Neural progenitor cell (in vitro differentiated cells): Measurements from ENCODE around the gene ANO2. TPM values are rescaled to one million over a fixed set of nuclear protein-coding genes. Genes with fewer than 3 reads are reported as not detected.
"Not testable (repeated sequence)": the region's sequence is repeated elsewhere in the genome, so short reads cannot be mapped to it uniquely, and the experiment has no call there.

ENCODE experiments used
- DNase-seq: peaks from one replicate; pipeline ENCODE4 v3.0.0-alpha.2; 2016; ENCODE audit warnings: low spot score
- H2AFZ ChIP-seq: fragments of 200-600 bp; sonication (generic); replicated peaks from 2 replicates; pipeline ENCODE4 v1.6.1; 2016; ENCODE audit warnings: antibody characterized with exemption
- H3F3A ChIP-seq: fragments of 200-600 bp; sonication (generic); 2 replicates; pipeline ENCODE4 v1.6.1; 2016; ENCODE audit warnings: antibody characterized with exemption, low read depth
- H3K27ac ChIP-seq: fragments of 200-600 bp; sonication (generic); 2 replicates; pipeline ENCODE4 v1.5.1; 2016; ENCODE audit warnings: mild to moderate bottlenecking
- H3K27me3 ChIP-seq: fragments of 200-600 bp; sonication (generic); 2 replicates; pipeline ENCODE4 v1.6.1; 2016; ENCODE audit warnings: mild to moderate bottlenecking, moderate library complexity
- H3K36me3 ChIP-seq: fragments of 200-600 bp; sonication (generic); 2 replicates; pipeline ENCODE4 v1.5.1; 2016
- H3K4me1 ChIP-seq: fragments of 200-600 bp; sonication (generic); 2 replicates; pipeline ENCODE4 v1.6.1; 2016; ENCODE audit warnings: mixed run types
- H3K4me2 ChIP-seq: fragments of 200-600 bp; sonication (generic); 2 replicates; pipeline ENCODE4 v1.6.1; 2016
- H3K4me3 ChIP-seq: fragments of 200-600 bp; sonication (generic); 2 replicates; pipeline ENCODE4 v1.5.1; 2016
- H3K79me2 ChIP-seq: fragments of 200-600 bp; sonication (generic); 2 replicates; pipeline ENCODE4 v1.6.1; 2016; ENCODE audit warnings: low read depth
- H3K9ac ChIP-seq: fragments of 200-600 bp; sonication (generic); 2 replicates; pipeline ENCODE4 v1.6.1; 2016
- H3K9me3 ChIP-seq: fragments of 200-600 bp; sonication (generic); 2 replicates; pipeline ENCODE4 v1.5.1; 2016; ENCODE audit warnings: low read depth
- H4K20me1 ChIP-seq: fragments of 200-600 bp; sonication (generic); 2 replicates; pipeline ENCODE4 v1.6.1; 2016; ENCODE audit warnings: low read depth
- H3K27ac Mint-ChIP-seq: 3 replicates; pipeline ENCODE4 v1.8.0; 2021; ENCODE audit warnings: mixed read lengths
- H3K27me3 Mint-ChIP-seq: 2 replicates; pipeline ENCODE4 v1.8.0; 2022; ENCODE audit warnings: low read depth, mild to moderate bottlenecking, inconsistent platforms, moderate library complexity, mixed read lengths; ENCODE audit not compliant: insufficient read depth
- H3K36me3 Mint-ChIP-seq: 3 replicates; pipeline ENCODE4 v1.8.0; 2021; ENCODE audit warnings: mixed read lengths
- H3K4me1 Mint-ChIP-seq: 3 replicates; pipeline ENCODE4 v1.8.0; 2021; ENCODE audit warnings: mixed read lengths
- H3K4me3 Mint-ChIP-seq: 3 replicates; pipeline ENCODE4 v1.8.0; 2021; ENCODE audit warnings: mild to moderate bottlenecking, moderate library complexity, mixed read lengths
- H3K9me3 Mint-ChIP-seq: 3 replicates; pipeline ENCODE4 v1.8.0; 2020; ENCODE audit warnings: mixed read lengths
- EZH2 ChIP-seq: fragments of 200-600 bp; sonication (generic); IDR thresholded peaks from 2 replicates; pipeline ENCODE4 v1.6.1; 2017; ENCODE audit warnings: antibody characterized with exemption, mild to moderate bottlenecking, moderate library complexity
- EZH2phosphoT487 ChIP-seq: fragments of 200-600 bp; sonication (generic); IDR thresholded peaks from 2 replicates; pipeline ENCODE4 v1.6.1; 2017; ENCODE audit warnings: antibody characterized with exemption
- total RNA-seq: library from RNA; depleted of rRNA; stranded (reverse); fragments of >200 nt; gene quantifications from 2 replicates; pipeline ENCODE4 v1.2.3, GENCODE V29; 2015; ENCODE audit warnings: low replicate concordance
- TF ChIP-seq, protein P1 (sequence below): fragments of 200-600 bp; sonication (generic); IDR thresholded peaks from 2 replicates; pipeline ENCODE4 v1.5.1; 2017; ENCODE audit warnings: antibody characterized with exemption, mild to moderate bottlenecking

Gene ANO2
- total RNA-seq, 1 donor from 2014 or later: 4.8 TPM

- Histone ChIP-seq H3F3A (no peaks in the 10 kb centered on the region), H3K9me3 (no peaks in the 10 kb centered on the region), H3K79me2 (no peaks in the 10 kb centered on the region), H3K4me2 (no peak overlapping the region), H3K36me3 (no peaks in the 10 kb centered on the region), H2AFZ (no peak overlapping the region), H3K4me1 (peaks cover 6% of the 10 kb centered on the region), H3K4me3 (no peak overlapping the region), H3K27ac (no peak overlapping the region), H4K20me1 (no peaks in the 10 kb centered on the region), H3K9ac (no peak overlapping the region), H3K27me3 (no peaks in the 10 kb centered on the region)
- Mint-ChIP-seq H3K27me3 (peaks cover 2% of the 10 kb centered on the region), H3K9me3 (peaks cover 18% of the 10 kb centered on the region), H3K4me1 (peaks cover 15% of the 10 kb centered on the region), H3K36me3 (peaks cover 2% of the 10 kb centered on the region), H3K4me3 (no peak overlapping the region), H3K27ac (no peak overlapping the region)
- TF ChIP-seq EZH2: no peak
- DNase-seq: no peak
Measured at GRCh38 chr12:5548152-5548943, 396.7 kb downstream of the ANO2 start.

- Histone ChIP-seq H3K36me3 (peaks cover 5% of the 10 kb centered on the region), H3K9me3 (no peaks in the 10 kb centered on the region), H3K27ac (no peak overlapping the region), H3K4me3 (no peak overlapping the region), H3K79me2 (no peaks in the 10 kb centered on the region), H3K4me1 (peaks cover 6% of the 10 kb centered on the region), H2AFZ (no peak overlapping the region), H3F3A (no peaks in the 10 kb centered on the region), H3K9ac (no peak overlapping the region), H3K27me3 (no peaks in the 10 kb centered on the region), H4K20me1 (no peaks in the 10 kb centered on the region), H3K4me2 (no peak overlapping the region)
- peaks cover 2% of the 10 kb centered on the region for H3K27me3 Mint-ChIP-seq
- no peak overlapping the region for H3K27ac Mint-ChIP-seq
- peaks cover 23% of the 10 kb centered on the region for H3K9me3 Mint-ChIP-seq
- no peak for DNase-seq
- no peak overlapping the region for H3K4me3 Mint-ChIP-seq
- H3K4me1 Mint-ChIP-seq: peaks cover 5% of the 10 kb centered on the region
- TF ChIP-seq EZH2phosphoT487: no peak
- TF ChIP-seq, protein P1, sequence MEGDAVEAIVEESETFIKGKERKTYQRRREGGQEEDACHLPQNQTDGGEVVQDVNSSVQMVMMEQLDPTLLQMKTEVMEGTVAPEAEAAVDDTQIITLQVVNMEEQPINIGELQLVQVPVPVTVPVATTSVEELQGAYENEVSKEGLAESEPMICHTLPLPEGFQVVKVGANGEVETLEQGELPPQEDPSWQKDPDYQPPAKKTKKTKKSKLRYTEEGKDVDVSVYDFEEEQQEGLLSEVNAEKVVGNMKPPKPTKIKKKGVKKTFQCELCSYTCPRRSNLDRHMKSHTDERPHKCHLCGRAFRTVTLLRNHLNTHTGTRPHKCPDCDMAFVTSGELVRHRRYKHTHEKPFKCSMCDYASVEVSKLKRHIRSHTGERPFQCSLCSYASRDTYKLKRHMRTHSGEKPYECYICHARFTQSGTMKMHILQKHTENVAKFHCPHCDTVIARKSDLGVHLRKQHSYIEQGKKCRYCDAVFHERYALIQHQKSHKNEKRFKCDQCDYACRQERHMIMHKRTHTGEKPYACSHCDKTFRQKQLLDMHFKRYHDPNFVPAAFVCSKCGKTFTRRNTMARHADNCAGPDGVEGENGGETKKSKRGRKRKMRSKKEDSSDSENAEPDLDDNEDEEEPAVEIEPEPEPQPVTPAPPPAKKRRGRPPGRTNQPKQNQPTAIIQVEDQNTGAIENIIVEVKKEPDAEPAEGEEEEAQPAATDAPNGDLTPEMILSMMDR: no peak
- no peak for TF ChIP-seq EZH2
- peaks cover 2% of the 10 kb centered on the region for H3K36me3 Mint-ChIP-seq
Measured at GRCh38 chr12:5546616-5547015, 398.4 kb downstream of the ANO2 start.

DNA sequence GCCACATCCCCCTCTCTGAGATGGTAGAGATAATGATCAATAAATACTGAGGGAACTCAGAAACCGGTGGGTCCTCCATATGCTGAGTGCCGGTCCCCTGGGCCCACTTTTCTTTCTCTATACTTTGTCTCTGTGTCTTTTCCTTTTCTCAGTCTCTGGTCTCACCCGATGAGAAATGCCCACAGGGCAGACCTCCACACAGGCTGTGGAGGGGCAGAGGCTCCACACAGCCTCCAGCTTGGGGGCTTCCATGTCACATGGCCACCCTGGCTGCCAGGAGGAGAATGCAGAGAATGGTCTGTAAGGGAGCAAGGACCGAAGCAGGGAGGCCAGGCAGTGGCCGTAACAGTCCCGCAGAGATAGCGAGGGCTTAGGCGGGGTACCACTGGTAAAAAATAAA, 407.3 kb downstream of the ANO2 start:
- Mint-ChIP-seq H3K36me3 (peaks cover 1% of the 10 kb centered on the region), H3K27me3 (peaks cover 10% of the 10 kb centered on the region), H3K9me3 (peaks cover 14% of the 10 kb centered on the region), H3K4me3 (no peak overlapping the region), H3K27ac (no peak overlapping the region), H3K4me1 (no peaks in the 10 kb centered on the region)
- no peak for DNase-seq
- Histone ChIP-seq H3K79me2 (no peaks in the 10 kb centered on the region), H3K27ac (no peak overlapping the region), H3K36me3 (peaks cover 3% of the 10 kb centered on the region), H3K27me3 (no peaks in the 10 kb centered on the region), H3K9ac (no peak overlapping the region), H3F3A (no peaks in the 10 kb centered on the region), H2AFZ (no peak overlapping the region), H3K4me2 (no peak overlapping the region), H3K9me3 (no peaks in the 10 kb centered on the region), H3K4me1 (no peaks in the 10 kb centered on the region), H3K4me3 (no peak overlapping the region), H4K20me1 (no peaks in the 10 kb centered on the region)
- no peak for TF ChIP-seq EZH2phosphoT487
- TF ChIP-seq, protein P1: no peak
- no peak for TF ChIP-seq EZH2

- Mint-ChIP-seq H3K9me3 (peaks cover 13% of the 10 kb centered on the region), H3K27me3 (peaks cover 11% of the 10 kb centered on the region)
- not testable (repeated sequence) for H4K20me1 ChIP-seq, H3K9ac ChIP-seq, H3K4me3 ChIP-seq, H3K27ac ChIP-seq, H3K4me1 ChIP-seq, DNase-seq, H3K4me2 ChIP-seq, H3K4me1 Mint-ChIP-seq, H3K36me3 Mint-ChIP-seq, H3K9me3 ChIP-seq, H3K36me3 ChIP-seq, H3K27ac Mint-ChIP-seq, H3F3A ChIP-seq, H3K27me3 ChIP-seq, H3K4me3 Mint-ChIP-seq, H3K79me2 ChIP-seq
- H2AFZ ChIP-seq: peak overlapping the region; percentile 9
Measured at GRCh38 chr12:5537026-5537615, 407.9 kb downstream of the ANO2 start.
